Measurements from ENCODE around the gene KIF12. TPM values are rescaled to one million over a fixed set of nuclear protein-coding genes. Genes with fewer than 3 reads are reported as not detected.

Gene KIF12
- total and polyA plus RNA-seq, 2 experiments from 2014 or later, result 4.2 to 4.3 TPM

- Histone ChIP-seq H3K9me2 (ENCODE audit: insufficient read depth) (0 out of 2 replicates have a peak, but pooled peaks cover 2% of the 10 kb centered on the region), H3K79me2 (replicated peaks; ENCODE audit: insufficient read depth) (no peaks in the 10 kb centered on the region), H2AFZ (no peak overlapping the region), H3K27ac (ENCODE audit: low read depth) (no peak overlapping the region), H3K4me2 (no peak overlapping the region), H3K36me3 (ENCODE audit: insufficient read depth) (no peaks in the 10 kb centered on the region), H4K20me1 (replicated peaks; ENCODE audit: insufficient read depth) (no peaks in the 10 kb centered on the region; the same call in 1 of the 2 replicates), H3F3A (replicated peaks; ENCODE audit: low read depth) (no peaks in the 10 kb centered on the region), H3K4me3 (no peak overlapping the region), H3K27me3 (ENCODE audit: insufficient read depth) (no peaks in the 10 kb centered on the region), H3K4me1 (ENCODE audit: insufficient read depth) (no peaks in the 10 kb centered on the region)
- no peak overlapping the region for H3K27ac Mint-ChIP-seq
- ATAC-seq (no peak), DNase-seq (ENCODE audit: low spot score) (no peak)
- TF ChIP-seq CREB1 (CRISPR knock-in tag; IDR thresholded peaks at IDR 0.05; ENCODE audit: low read depth), result no peak
- TF ChIP-seq EZH2phosphoT487 (IDR thresholded peaks at IDR 0.05; ENCODE audit: unreplicated experiment), result no peak
- no peak for TF ChIP-seq STAT1 (IDR thresholded peaks at IDR 0.05; ENCODE audit: unreplicated experiment)
- TF ChIP-seq ZNF331 (CRISPR knock-in tag; IDR thresholded peaks at IDR 0.05; ENCODE audit: low read depth), result no peak
- TF ChIP-seq ZNF114 (CRISPR knock-in tag; IDR thresholded peaks at IDR 0.05), result no peak
- no peak for TF ChIP-seq JUNB (IDR thresholded peaks at IDR 0.05; ENCODE audit: unreplicated experiment)
- no peak for TF ChIP-seq CTCF (conservative IDR thresholded peaks at IDR 0.05; ENCODE audit: low read depth in 2 of 2)
- TF ChIP-seq ETS1 (IDR thresholded peaks at IDR 0.05), result no peak
- no peak for TF ChIP-seq POLR2AphosphoS5 (IDR thresholded peaks at IDR 0.05; ENCODE audit: low read depth)
- no peak for TF ChIP-seq ZNF462 (CRISPR knock-in tag; IDR thresholded peaks at IDR 0.05)
- no peak for TF ChIP-seq NANOG (IDR thresholded peaks at IDR 0.05; ENCODE audit: borderline replicate concordance)
- TF ChIP-seq EZH2 (IDR thresholded peaks at IDR 0.05; ENCODE audit: low read depth, unreplicated experiment), result no peak
- no peak for TF ChIP-seq REST (IDR thresholded peaks at IDR 0.05; ENCODE audit: unreplicated experiment)
- H3K36me3 Mint-ChIP-seq (ENCODE audit: low read depth), result 0 out of 3 replicates have a peak, but pooled peaks cover 4% of the 10 kb centered on the region
- no peak overlapping the region for H3K4me3 Mint-ChIP-seq
- H3K27me3 Mint-ChIP-seq (ENCODE audit: insufficient read depth, low read depth, poor library complexity), result peaks cover 11% of the 10 kb centered on the region
- no peaks in the 10 kb centered on the region for H3K9me3 Mint-ChIP-seq
- H3K4me1 Mint-ChIP-seq, result peaks cover 7% of the 10 kb centered on the region
These were observed 39.9 kb downstream of the KIF12 start for GRCh38 chr9:114059047-114059803.
